Measurements from ENCODE around the gene ZBTB7C.

The ZBTB7C gene

DNA sequence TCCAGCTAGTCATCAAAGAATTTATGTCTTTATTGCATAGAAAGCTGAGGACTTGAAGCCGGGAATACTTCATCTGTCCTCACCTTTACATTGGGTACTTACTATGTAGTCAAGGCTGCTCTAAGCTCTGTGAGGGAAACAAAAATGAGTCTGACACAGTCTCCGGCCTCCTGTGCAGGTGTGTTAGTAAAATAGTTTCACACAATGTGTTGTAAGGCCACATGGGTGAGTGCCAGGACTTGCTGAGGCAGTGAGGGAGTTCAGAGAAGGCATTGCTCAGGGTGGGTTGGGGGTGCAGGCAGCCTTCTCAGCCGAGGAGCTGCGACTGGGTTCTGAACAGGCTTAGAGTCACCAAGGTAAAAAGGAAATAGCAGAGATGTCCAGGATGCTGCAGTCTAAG is 424.2 kb downstream of the ZBTB7C start:
- no peak overlapping the region for H3K27ac ChIP-seq (ENCODE audit: low read depth, low read length)
- no peak overlapping the region for H3K9ac ChIP-seq (ENCODE audit: low read length)
- H3K36me3 ChIP-seq (ENCODE audit: low read length): no peaks in the 10 kb centered on the region
- TF ChIP-seq, protein P1, sequence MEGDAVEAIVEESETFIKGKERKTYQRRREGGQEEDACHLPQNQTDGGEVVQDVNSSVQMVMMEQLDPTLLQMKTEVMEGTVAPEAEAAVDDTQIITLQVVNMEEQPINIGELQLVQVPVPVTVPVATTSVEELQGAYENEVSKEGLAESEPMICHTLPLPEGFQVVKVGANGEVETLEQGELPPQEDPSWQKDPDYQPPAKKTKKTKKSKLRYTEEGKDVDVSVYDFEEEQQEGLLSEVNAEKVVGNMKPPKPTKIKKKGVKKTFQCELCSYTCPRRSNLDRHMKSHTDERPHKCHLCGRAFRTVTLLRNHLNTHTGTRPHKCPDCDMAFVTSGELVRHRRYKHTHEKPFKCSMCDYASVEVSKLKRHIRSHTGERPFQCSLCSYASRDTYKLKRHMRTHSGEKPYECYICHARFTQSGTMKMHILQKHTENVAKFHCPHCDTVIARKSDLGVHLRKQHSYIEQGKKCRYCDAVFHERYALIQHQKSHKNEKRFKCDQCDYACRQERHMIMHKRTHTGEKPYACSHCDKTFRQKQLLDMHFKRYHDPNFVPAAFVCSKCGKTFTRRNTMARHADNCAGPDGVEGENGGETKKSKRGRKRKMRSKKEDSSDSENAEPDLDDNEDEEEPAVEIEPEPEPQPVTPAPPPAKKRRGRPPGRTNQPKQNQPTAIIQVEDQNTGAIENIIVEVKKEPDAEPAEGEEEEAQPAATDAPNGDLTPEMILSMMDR (IDR thresholded peaks at IDR 0.05; ENCODE audit: insufficient read depth, low read length, poor library complexity, severe bottlenecking): no peak
- no peak for TF ChIP-seq EZH2phosphoT487 (conservative IDR thresholded peaks at IDR 0.05; ENCODE audit: low read length)
- no peak overlapping the region for H3K4me3 ChIP-seq (ENCODE audit: insufficient read depth, low read length, poor library complexity, severe bottlenecking)
- peaks cover 5% of the 10 kb centered on the region; the same call in 1 of the 2 replicates for H3K27me3 ChIP-seq (ENCODE audit: low read length)
- no peaks in the 10 kb centered on the region for H3K9me3 ChIP-seq (ENCODE audit: insufficient read depth, low read length)
- no peaks in the 10 kb centered on the region for H4K20me1 ChIP-seq (ENCODE audit: low read depth, low read length)
- no peaks in the 10 kb centered on the region for H3K9me2 ChIP-seq (replicated peaks; ENCODE audit: insufficient read depth, low read length)
- no peak overlapping the region for H2AFZ ChIP-seq (ENCODE audit: low read depth, low read length, severe bottlenecking)
- no peaks in the 10 kb centered on the region for H3K79me2 ChIP-seq (ENCODE audit: insufficient read depth, low read length)
- no peak overlapping the region for H3K4me2 ChIP-seq (ENCODE audit: low read depth, low read length, poor library complexity, severe bottlenecking)
- H3F3A ChIP-seq (ENCODE audit: insufficient read depth): no peaks in the 10 kb centered on the region

DNA sequence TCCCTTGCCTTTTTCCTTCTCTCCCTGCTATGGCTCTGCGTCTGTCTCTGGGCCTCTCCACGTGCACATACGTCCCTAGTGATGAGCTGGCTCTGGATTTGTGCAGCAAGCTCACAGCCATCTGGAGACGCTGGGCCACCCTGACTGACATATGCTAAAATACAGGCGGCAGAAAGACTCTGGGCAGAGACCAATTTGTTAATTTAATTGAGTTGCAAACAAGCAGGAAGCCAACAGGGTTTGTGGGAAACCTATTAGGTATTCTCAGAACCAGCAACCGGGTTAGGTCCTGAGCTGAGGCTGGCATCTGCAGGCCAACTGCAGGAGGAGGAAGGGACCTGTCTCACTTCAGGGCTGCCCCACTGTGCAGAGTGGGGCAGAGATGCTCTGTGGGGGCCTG is 425.2 kb downstream of the ZBTB7C start:
- Histone ChIP-seq H3K4me3 (ENCODE audit: insufficient read depth, low read length, poor library complexity, severe bottlenecking) (no peak overlapping the region), H3K4me2 (ENCODE audit: low read depth, low read length, poor library complexity, severe bottlenecking) (no peak overlapping the region), H3K79me2 (ENCODE audit: insufficient read depth, low read length) (no peaks in the 10 kb centered on the region), H3F3A (ENCODE audit: insufficient read depth) (no peaks in the 10 kb centered on the region), H2AFZ (ENCODE audit: low read depth, low read length, severe bottlenecking) (no peak overlapping the region), H3K27me3 (ENCODE audit: low read length) (peaks cover 5% of the 10 kb centered on the region; the same call in 1 of the 2 replicates), H3K9me3 (ENCODE audit: insufficient read depth, low read length) (no peaks in the 10 kb centered on the region), H3K9ac (ENCODE audit: low read length) (no peak overlapping the region), H3K27ac (ENCODE audit: low read depth, low read length) (no peak overlapping the region), H3K36me3 (ENCODE audit: low read length) (no peaks in the 10 kb centered on the region), H3K9me2 (replicated peaks; ENCODE audit: insufficient read depth, low read length) (no peaks in the 10 kb centered on the region), H4K20me1 (ENCODE audit: low read depth, low read length) (no peaks in the 10 kb centered on the region)
- TF ChIP-seq EZH2phosphoT487 (conservative IDR thresholded peaks at IDR 0.05; ENCODE audit: low read length): no peak
- TF ChIP-seq, protein P1 (IDR thresholded peaks at IDR 0.05; ENCODE audit: insufficient read depth, low read length, poor library complexity, severe bottlenecking): no peak

DNA sequence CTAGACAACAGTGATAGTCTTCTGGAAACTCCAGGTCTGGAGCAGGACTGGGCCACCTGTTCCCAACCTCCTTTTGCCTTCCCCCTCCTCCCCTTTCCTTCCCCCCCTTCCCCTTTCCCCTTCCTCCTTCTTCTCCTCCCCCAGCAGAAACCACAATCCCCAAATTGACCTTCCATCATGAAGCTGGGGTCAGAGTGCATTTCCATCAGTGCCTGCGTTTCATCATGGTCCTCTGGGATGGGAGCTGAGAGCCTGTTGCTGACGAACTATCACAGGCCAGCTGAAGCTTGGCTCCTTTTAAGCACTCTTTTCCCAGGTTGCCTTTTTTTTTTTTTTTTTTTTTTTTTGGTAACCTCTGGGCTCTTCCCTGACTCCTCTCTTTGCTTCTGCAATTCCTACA is 426.1 kb downstream of the ZBTB7C start:
- Histone ChIP-seq H3K27ac (ENCODE audit: low read depth, low read length) (no peak overlapping the region), H3K36me3 (ENCODE audit: low read length) (no peaks in the 10 kb centered on the region), H3K9me2 (replicated peaks; ENCODE audit: insufficient read depth, low read length) (no peaks in the 10 kb centered on the region), H3F3A (ENCODE audit: insufficient read depth) (no peaks in the 10 kb centered on the region), H3K9me3 (ENCODE audit: insufficient read depth, low read length) (no peaks in the 10 kb centered on the region), H3K9ac (ENCODE audit: low read length) (no peak overlapping the region), H3K4me3 (ENCODE audit: insufficient read depth, low read length, poor library complexity, severe bottlenecking) (no peak overlapping the region), H2AFZ (ENCODE audit: low read depth, low read length, severe bottlenecking) (no peak overlapping the region), H4K20me1 (ENCODE audit: low read depth, low read length) (no peaks in the 10 kb centered on the region), H3K79me2 (ENCODE audit: insufficient read depth, low read length) (no peaks in the 10 kb centered on the region), H3K27me3 (ENCODE audit: low read length) (peaks cover 5% of the 10 kb centered on the region; the same call in 1 of the 2 replicates), H3K4me2 (ENCODE audit: low read depth, low read length, poor library complexity, severe bottlenecking) (no peak overlapping the region)
- TF ChIP-seq EZH2phosphoT487 (conservative IDR thresholded peaks at IDR 0.05; ENCODE audit: low read length): no peak
- TF ChIP-seq, protein P1 (IDR thresholded peaks at IDR 0.05; ENCODE audit: insufficient read depth, low read length, poor library complexity, severe bottlenecking): no peak

Measured in SU-DHL-6 (cell line).